ENCODE results near the gene GIGYF2. TPM values are rescaled to one million over a fixed set of nuclear protein-coding genes. Genes with fewer than 3 reads are reported as not detected.

GIGYF2 gene
- total and polyA plus RNA-seq, 2 of the 4 experiments (the other 2 are of a cell fraction), result 14.7 to 66.0 TPM

- no peaks in the 10 kb centered on the region; a peak in 1 of 4 replicates for H3K79me1 ChIP-seq (ENCODE audit: low read depth in 1 of 2, low read length in 2 of 2)
- no peak overlapping the region for H4K8ac ChIP-seq (ENCODE audit: low read depth in 2 of 2, low read length in 2 of 2)
- no peak overlapping the region for H2BK15ac ChIP-seq (ENCODE audit: low read depth, low read length)
- H3K23ac ChIP-seq (ENCODE audit: low read depth, low read length), result no peak overlapping the region
- no TSS peak for BruUV-seq (replicated peaks)
- ChIA-PET CTCF (no interaction called here), POLR2A (ENCODE audit: unreplicated experiment) (no interaction called here)
- no peak overlapping the region for H3K9ac ChIP-seq (ENCODE audit: low read depth, low read length)
- no peak overlapping the region for H3K14ac ChIP-seq (replicated peaks; ENCODE audit: low read depth, low read length)
- H3K4me3 ChIP-seq (ENCODE audit: insufficient read depth, low read depth, low read length), result no peak overlapping the region
- H3K27me3 ChIP-seq (ENCODE audit: control insufficient read depth, insufficient read depth, low read length), result no peaks in the 10 kb centered on the region
- DNase-seq, result no peak
- no peak overlapping the region for H2BK20ac ChIP-seq (ENCODE audit: low read depth, low read length)
- intact Hi-C loops (cut with micrococcal nuclease) (no loop called here), in situ Hi-C loops (cut with MboI; ENCODE audit: low sequenced_read_pairs) (no loop called here), dilution Hi-C loops (cut with HindIII; ENCODE audit: low sequenced_read_pairs, unreplicated experiment) (no loop called here)
- peaks cover 22% of the 10 kb centered on the region for H3K36me3 ChIP-seq (ENCODE audit: control insufficient read depth, insufficient read depth, low read length)
- WGBS, 2 experiments (ENCODE audit: extremely low coverage in 2 of 2, insufficient read length in 1 of 2), result no CpG with 5 or more reads among the region's 4 CpGs
- H3K9me1 ChIP-seq (ENCODE audit: insufficient read depth, low read length), result no peaks in the 10 kb centered on the region
- TF ChIP-seq NFE2L2 (IDR thresholded peaks at IDR 0.05; ENCODE audit: low read depth, low read length) (no peak), CHD1 (IDR thresholded peaks at IDR 0.05; ENCODE audit: low read depth, low read length) (no peak), RCOR1 (IDR thresholded peaks at IDR 0.05; ENCODE audit: insufficient replicate concordance, low read length) (no peak), MAFK (IDR thresholded peaks at IDR 0.05; ENCODE audit: low read depth, low read length) (no peak), ELK1 (IDR thresholded peaks at IDR 0.05; ENCODE audit: borderline replicate concordance, low read depth, low read length) (no peak), RAD21 (IDR thresholded peaks at IDR 0.05; ENCODE audit: low read length) (no peak), CEBPB (IDR thresholded peaks at IDR 0.05; ENCODE audit: low read depth, low read length) (no peak)
- H3K27ac ChIP-seq (ENCODE audit: insufficient read depth, low read length), result no peak overlapping the region
- H3K4me2 ChIP-seq (ENCODE audit: low read depth, low read length), result no peak overlapping the region
- H3K56ac ChIP-seq (ENCODE audit: extremely low read depth, insufficient read depth, low read length), result no peak overlapping the region
- H2AK9ac ChIP-seq (replicated peaks; ENCODE audit: low read depth, low read length, poor library complexity), result no peak overlapping the region
- no peak overlapping the region for H2AFZ ChIP-seq (replicated peaks; ENCODE audit: low read length, poor library complexity)
- no peaks in the 10 kb centered on the region for H3K4me1 ChIP-seq (ENCODE audit: control insufficient read depth, insufficient read depth, low read length)
- no peak overlapping the region for H2BK120ac ChIP-seq (ENCODE audit: low read depth, low read length)
- H2AK5ac ChIP-seq (ENCODE audit: low read depth, low read length), result no peak overlapping the region
- no peaks in the 10 kb centered on the region for H3K9me3 ChIP-seq (ENCODE audit: control insufficient read depth, insufficient read depth, low read length)
- no peaks in the 10 kb centered on the region for H4K20me1 ChIP-seq (ENCODE audit: insufficient read depth, low read length)
- ATAC-seq (ENCODE audit: low read depth), result no peak
- H3K4ac ChIP-seq (ENCODE audit: low read depth, low read length), result no peak overlapping the region
- no peak overlapping the region for H4K91ac ChIP-seq (ENCODE audit: insufficient read depth, low read depth, low read length)
- H3K18ac ChIP-seq (ENCODE audit: low read depth, low read length), result no peak overlapping the region
- no peak overlapping the region for H4K5ac ChIP-seq (ENCODE audit: low read depth, low read length)
- H2BK5ac ChIP-seq (ENCODE audit: low read depth, low read length, poor library complexity, severe bottlenecking), result no peak overlapping the region
Measured at GRCh38 chr2:232789082-232789481, 92.0 kb downstream of the GIGYF2 start.

Measured in IMR-90 (cell line).